CD4-positive, alpha-beta T cell treated with Interleukin-6 at 100 ng/mL for 8 hours (primary cell): ENCODE measurements around the gene ZAP70.

Experiments used
- DNase-seq: peaks from one replicate; pipeline ENCODE4 v3.0.0-alpha.2; 2020; ENCODE audit warnings: mixed read lengths, low spot score

Gene ZAP70

DNA sequence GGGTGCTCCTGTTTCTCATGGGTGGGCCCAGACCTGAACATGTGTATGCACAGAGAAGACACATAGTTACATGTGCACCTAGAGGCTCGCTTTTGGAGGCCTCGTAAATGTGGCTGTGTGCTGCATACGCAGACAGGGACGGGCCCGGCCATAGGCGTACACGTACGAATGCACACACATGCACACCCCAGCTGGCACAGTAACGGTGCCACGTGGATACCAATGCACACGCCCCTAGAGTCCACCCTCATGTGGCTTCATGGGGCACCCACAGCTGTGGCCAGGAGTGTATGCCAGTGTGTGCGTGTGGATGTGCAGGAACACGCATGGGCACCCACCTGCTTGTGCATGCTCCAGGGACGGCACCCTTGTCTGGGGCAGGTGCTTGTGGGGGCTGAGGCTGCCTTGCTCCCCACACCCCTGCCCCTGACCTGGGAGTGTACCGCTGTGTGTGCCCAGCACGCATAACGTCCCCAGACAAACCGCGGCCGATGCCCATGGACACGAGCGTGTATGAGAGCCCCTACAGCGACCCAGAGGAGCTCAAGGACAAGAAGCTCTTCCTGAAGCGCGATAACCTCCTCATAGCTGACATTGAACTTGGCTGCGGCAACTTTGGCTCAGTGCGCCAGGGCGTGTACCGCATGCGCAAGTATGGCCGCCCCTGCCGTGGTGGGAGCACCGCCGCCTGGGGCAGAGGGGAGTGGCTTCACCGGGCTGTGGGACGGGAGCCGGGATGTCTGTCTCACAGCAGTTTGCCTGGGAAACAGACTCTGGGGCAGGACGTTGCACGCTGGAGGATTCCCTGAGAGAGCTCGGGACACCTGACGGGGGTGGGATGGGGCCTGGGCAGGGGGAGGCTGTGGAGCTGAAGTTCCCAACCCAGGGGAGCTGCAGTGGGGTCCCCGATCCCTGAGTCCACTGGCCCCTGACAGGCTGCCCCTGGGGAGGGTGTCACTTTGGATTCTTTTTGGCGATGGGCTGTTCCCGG is 21.0 kb downstream of the ZAP70 start:
- no peak for DNase-seq

- no peak for DNase-seq
Observed at GRCh38 chr2:97735161-97735561, 21.8 kb downstream of the ZAP70 start.

GRCh38 chr2:97736185-97736584 is 22.8 kb downstream of the ZAP70 start:
- DNase-seq = no peak

DNA sequence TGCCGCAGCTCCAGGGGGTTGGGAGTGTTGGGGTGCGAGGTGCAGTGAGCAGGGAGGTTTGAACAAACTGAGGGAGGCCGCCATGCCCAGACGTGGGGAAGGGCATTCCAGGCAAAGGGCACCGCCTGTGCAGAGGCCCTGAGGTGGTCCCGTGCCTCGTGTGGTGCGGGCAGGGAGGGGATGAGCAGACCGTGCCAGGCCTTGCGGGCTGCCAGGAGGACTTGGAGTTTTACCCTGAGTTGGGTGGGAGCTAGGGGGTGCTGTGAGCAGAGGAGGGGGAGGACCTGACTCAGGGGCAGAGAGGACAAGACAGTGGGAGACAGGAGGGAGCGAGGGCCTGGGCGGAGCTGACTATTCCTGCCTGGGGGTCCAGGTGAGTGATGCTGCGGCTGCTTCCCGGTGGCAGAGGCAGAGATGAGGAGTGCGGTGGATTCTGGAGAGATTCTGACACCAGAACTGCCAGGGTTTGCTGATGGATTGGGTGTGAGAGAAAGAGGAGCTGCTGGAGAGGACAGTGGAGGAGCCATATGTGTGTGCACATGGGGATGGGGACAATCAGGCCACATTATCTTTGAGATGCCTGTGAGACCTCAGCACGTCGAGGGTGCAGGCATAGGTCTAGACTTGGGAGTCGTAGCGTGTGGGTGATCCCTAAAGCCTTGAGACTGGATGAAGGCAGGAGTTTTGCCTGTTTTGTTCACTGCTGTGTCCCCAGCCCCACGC is 23.4 kb downstream of the ZAP70 start:
- no peak for DNase-seq

- DNase-seq = no peak
Observed at GRCh38 chr2:97737421-97738178, 24.2 kb downstream of the ZAP70 start.

- DNase-seq = no peak
Observed at GRCh38 chr2:97738179-97739019, 25.0 kb downstream of the ZAP70 start.

DNA sequence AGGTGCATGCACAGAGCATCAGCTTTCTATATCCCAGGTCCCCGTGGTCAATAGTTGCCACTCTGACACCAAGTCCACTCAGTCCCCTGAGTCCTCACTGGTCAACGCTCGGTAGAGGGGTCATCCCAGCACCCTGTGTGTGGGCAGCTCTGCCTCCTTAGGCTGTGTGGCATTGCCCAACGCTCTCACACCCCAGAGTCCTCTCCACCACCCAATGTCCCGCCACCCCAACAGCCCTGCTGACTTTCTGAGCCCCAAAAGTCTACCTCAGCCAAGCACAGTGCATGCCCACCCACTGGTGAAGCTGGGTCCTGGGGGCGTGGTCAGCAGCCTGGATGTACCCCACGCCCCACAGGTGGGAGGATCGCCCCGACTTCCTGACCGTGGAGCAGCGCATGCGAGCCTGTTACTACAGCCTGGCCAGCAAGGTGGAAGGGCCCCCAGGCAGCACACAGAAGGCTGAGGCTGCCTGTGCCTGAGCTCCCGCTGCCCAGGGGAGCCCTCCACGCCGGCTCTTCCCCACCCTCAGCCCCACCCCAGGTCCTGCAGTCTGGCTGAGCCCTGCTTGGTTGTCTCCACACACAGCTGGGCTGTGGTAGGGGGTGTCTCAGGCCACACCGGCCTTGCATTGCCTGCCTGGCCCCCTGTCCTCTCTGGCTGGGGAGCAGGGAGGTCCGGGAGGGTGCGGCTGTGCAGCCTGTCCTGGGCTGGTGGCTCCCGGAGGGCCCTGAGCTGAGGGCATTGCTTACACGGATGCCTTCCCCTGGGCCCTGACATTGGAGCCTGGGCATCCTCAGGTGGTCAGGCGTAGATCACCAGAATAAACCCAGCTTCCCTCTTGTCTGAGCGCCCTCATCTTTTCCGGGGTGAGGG is 25.9 kb downstream of the ZAP70 start:
- DNase-seq = no peak

- no peak for DNase-seq
Observed at GRCh38 chr2:97739893-97740245, 26.5 kb downstream of the ZAP70 start.

DNA sequence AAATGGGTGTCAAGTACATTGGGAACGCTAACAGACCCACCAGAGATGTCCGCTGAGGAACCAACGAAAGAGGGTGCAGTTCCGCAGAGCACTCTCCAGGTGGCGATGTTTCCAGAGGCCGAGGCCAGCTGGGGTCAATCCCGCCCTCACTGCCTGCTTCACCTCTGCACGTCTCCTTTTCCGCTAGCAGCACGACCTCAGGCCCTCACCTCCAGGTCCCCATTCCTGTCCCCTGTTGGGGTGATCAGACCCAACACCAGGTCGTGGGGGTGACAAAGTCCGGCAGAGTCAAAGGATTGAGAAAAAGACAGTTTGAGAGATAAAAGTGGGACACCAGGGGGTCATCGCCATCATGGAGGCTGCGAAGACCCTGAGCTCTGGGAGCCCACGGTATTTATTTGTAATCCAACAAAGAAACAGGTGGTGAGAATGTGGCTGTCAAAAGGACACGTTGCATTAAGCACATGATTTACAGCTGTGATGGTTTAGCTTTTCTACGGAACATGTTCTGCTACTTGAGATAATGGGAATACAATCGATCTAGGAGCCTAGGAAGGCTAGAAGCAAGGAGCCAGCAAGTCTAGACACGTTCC is 27.3 kb downstream of the ZAP70 start:
- DNase-seq = peak; percentile 29

GRCh38 chr2:97741251-97741650 is 27.9 kb downstream of the ZAP70 start:
- no peak for DNase-seq

- DNase-seq = no peak
Observed at GRCh38 chr2:97741686-97742085, 28.3 kb downstream of the ZAP70 start.

GRCh38 chr2:97742381-97742847 is 29.0 kb downstream of the ZAP70 start:
- DNase-seq = no peak

- no peak for DNase-seq
Observed at GRCh38 chr2:97743913-97744312, 30.5 kb downstream of the ZAP70 start.

DNA sequence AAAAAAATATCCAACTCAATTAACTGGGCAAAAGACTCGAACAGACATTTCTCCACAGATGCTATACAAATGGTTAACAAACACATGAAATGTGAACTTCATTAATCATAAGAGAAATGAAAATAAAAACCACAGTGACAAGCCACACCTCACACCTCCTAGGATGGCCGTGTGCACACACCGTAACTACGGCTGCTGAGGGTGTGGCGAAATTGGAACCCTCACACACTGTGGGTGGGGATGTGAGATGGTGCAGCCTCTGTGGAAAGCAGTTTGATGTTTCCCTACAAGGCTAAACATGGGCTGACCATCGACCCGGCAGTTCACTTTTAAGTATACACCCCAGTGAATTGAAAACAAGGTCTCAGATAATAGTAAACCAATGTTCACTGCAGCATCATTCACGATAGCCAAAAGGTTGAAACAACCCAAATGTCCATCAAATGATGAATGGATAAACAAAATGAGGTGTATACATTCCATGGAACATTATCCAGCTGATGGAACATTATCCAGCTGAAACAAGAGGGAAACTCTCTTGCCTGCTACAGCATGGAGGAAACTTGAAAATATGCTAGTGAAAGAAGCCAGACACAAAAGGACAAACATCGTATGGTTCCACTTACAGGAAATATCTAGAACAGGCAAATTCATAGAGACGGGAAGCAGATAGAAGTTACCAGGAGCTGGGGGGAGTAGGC is 32.2 kb downstream of the ZAP70 start:
- DNase-seq = peak; percentile 34

GRCh38 chr2:97747285-97747684 is 33.9 kb downstream of the ZAP70 start:
- DNase-seq = no peak

DNA sequence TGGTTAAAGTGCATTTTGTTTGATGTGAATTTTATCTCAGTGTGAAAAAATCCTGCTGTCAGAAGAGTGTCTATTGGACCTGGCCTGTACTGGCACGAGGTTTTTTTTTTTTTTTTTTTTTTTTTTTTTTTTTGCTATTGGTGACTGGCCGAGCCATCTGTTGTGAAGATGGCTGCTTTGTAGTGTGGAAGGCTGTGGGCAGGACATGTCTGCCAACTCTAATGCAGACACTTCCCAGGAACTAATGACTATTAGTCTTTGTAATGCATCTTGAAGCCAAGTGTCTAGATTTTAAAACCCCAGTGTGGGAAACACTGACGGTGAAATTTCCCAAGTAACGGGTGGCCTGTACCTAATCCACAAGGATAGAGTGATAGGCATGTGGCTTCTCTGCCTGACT is 34.3 kb downstream of the ZAP70 start:
- no peak for DNase-seq

DNA sequence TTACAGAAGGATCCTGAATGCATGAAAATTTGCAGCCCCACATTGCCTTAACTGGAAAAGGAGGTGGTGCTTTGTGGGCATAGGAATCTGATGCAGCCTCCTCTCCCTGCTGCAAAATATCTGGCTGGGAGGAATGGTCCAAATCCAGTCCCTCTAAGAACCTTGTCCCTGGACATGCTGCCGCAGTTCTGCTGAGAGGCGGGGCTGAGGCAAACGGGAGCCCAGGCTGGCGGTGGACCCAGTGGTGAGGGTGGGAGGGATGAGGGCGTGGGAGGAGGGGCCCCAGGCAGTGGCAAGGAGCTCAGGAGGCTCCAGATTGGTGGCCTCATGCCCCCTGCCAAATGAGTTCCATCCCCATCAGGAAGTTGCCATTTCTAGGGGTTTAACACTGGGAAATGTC is 36.2 kb downstream of the ZAP70 start:
- no peak for DNase-seq

DNA sequence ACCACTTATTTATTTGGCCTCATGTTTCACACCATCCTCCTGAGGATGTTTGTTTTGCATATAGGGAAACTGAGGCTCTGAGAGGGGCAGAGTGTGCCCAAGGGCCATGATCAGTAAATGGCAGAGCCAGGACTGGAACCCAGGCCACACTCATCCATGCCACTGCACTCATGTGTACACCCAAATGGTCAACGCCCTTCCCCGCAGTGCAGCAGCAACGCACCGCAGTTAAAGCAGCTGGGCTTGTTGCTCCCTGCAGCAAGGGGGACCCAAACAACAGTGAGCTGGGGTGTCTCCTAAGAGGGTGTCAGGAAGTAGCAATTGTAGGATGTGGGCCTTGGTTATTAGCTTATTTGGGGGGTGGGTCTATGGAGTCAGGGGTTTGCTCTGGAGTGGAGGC is 36.6 kb downstream of the ZAP70 start:
- DNase-seq = no peak

GRCh38 chr2:97751752-97752151 is 38.4 kb downstream of the ZAP70 start:
- no peak for DNase-seq
